Endothelial cell of umbilical vein (primary cell): ENCODE results near the gene PPM1M. TPM values are rescaled to one million over a fixed set of nuclear protein-coding genes. Genes with fewer than 3 reads are reported as not detected.

ENCODE experiments used
- BruUV-seq: library from RNA; stranded (reverse); fragments of 400-500 nt; replicated peaks from 2 replicates; lab custom pipeline; 2021; lab: Mats Ljungman, UMichigan
- CTCF ChIA-PET: fragments of 300-600, 350-600 bp; sonication (Branson Sonifier 250); formaldehyde crosslinking; loops from one replicate; lab custom pipeline; 2021; ENCODE audit warnings: antibody characterized with exemption, inconsistent platforms; lab: Charles Lee
- POLR2A ChIA-PET: fragments of 300-600, 350-600 bp; sonication (Branson Sonifier 250); formaldehyde crosslinking; loops from one replicate; lab custom pipeline; 2021; ENCODE audit warnings: antibody characterized with exemption, inconsistent platforms; lab: Charles Lee
- DNase-seq: peaks from one replicate; pipeline ENCODE4 v3.0.0-alpha.2; 2011; ENCODE audit warnings: low read depth, low spot score
- FAIRE-seq: peaks from 2 replicates; lab custom pipeline; 2011; peaks lifted over from hg19 to GRCh38; lab: Jason Lieb, UNC
- H2AFZ ChIP-seq: 2 replicates; pipeline ENCODE4 v1.6.0; 2012; ENCODE audit warnings: low read depth, low read length, control low read depth, inconsistent platforms
- H3K27ac ChIP-seq: 2 replicates; pipeline ENCODE4 v1.5.1; 2011; ENCODE audit warnings: low read depth, mild to moderate bottlenecking, control low read depth, low read length, moderate library complexity; ENCODE audit not compliant: insufficient read depth
- H3K27me3 ChIP-seq, 2 experiments: 2 replicates each; pipeline versions ENCODE4 v1.6.0 to v1.6.1; 2011; ENCODE audit warnings: low read length in 2 of 2, mixed read lengths in 1 of 2; ENCODE audit not compliant: control insufficient read depth in 2 of 2, insufficient read depth in 2 of 2
- H3K36me3 ChIP-seq, 2 experiments: 2 replicates in 1 of 2; 3 replicates in 1 of 2; pipeline ENCODE4 v1.5.1; 2011; ENCODE audit warnings: low read length in 2 of 2, mild to moderate bottlenecking in 1 of 2, moderate library complexity in 1 of 2; ENCODE audit not compliant: control insufficient read depth in 2 of 2, insufficient read depth in 2 of 2; ENCODE audit errors: extremely low read depth in 1 of 2
- H3K4me1 ChIP-seq: 3 replicates; pipeline ENCODE4 v1.5.1; 2011; ENCODE audit warnings: mild to moderate bottlenecking, low read length; ENCODE audit not compliant: control insufficient read depth, insufficient read depth; ENCODE audit errors: extremely low read depth
- H3K4me2 ChIP-seq: 2 replicates; pipeline ENCODE4 v1.6.1; 2011; ENCODE audit warnings: low read length, control low read depth, mixed read lengths; ENCODE audit not compliant: insufficient read depth
- H3K4me3 ChIP-seq, 3 experiments: fragments of 200-600 bp in 1 of 3; sonication (generic), shearing (Covaris generic) in 1 of 3; replicated peaks in 1 of 3; 2 replicates each; pipeline ENCODE4 v1.5.1; 2011 to 2016; ENCODE audit warnings: control low read depth in 3 of 3, low read length in 3 of 3, mild to moderate bottlenecking in 2 of 3, inconsistent platforms in 1 of 3, low read depth in 1 of 3, moderate library complexity in 1 of 3; ENCODE audit not compliant: insufficient read depth in 1 of 3
- H3K79me2 ChIP-seq: 2 replicates; pipeline ENCODE4 v1.6.0; 2012; ENCODE audit warnings: low read length, inconsistent platforms; ENCODE audit not compliant: control insufficient read depth, insufficient read depth
- H3K9ac ChIP-seq: replicated peaks from 2 replicates; pipeline ENCODE3; 2011; ENCODE audit warnings: low read length, control low read depth; ENCODE audit not compliant: insufficient read depth; ENCODE audit errors: extremely low read depth
- H3K9me1 ChIP-seq: replicated peaks from 3 replicates; pipeline ENCODE4 v1.6.0; 2011; ENCODE audit warnings: mild to moderate bottlenecking, low read length; ENCODE audit not compliant: control insufficient read depth, insufficient read depth; ENCODE audit errors: extremely low read depth
- H3K9me3 ChIP-seq: replicated peaks from 2 replicates; pipeline ENCODE4 v1.5.1; 2012; ENCODE audit warnings: low read length, inconsistent platforms; ENCODE audit not compliant: control insufficient read depth, insufficient read depth
- H4K20me1 ChIP-seq: replicated peaks from 2 replicates; pipeline ENCODE3; 2011; ENCODE audit warnings: mild to moderate bottlenecking, low read length; ENCODE audit not compliant: control insufficient read depth, insufficient read depth; ENCODE audit errors: extremely low read depth
- CTCF ChIP-seq, 2 donors: IDR thresholded peaks; 1 replicate in 1 of 2; 2 replicates in 1 of 2; pipeline ENCODE4 v1.5.1; 2011; ENCODE audit warnings: low read length in 2 of 2, mild to moderate bottlenecking in 2 of 2, moderate library complexity in 2 of 2, control low read depth in 1 of 2, inconsistent platforms in 1 of 2, low read depth in 1 of 2; ENCODE audit not compliant: insufficient read depth in 1 of 2; ENCODE audit errors: extremely low read depth in 1 of 2
- EZH2 ChIP-seq: IDR thresholded peaks from 2 replicates; pipeline ENCODE4 v1.6.1; 2012; ENCODE audit warnings: borderline replicate concordance, low read depth, mild to moderate bottlenecking, moderate library complexity, low read length, inconsistent platforms; ENCODE audit not compliant: severe bottlenecking
- FOS ChIP-seq: IDR thresholded peaks from 2 replicates; pipeline ENCODE4 v1.6.1; 2011; ENCODE audit warnings: mild to moderate bottlenecking, low read length, moderate library complexity, borderline replicate concordance; ENCODE audit not compliant: insufficient read depth
- GATA2 ChIP-seq: IDR thresholded peaks from 2 replicates; pipeline ENCODE4 v1.7.0; 2011; ENCODE audit warnings: low read depth, mild to moderate bottlenecking, moderate library complexity, mixed read lengths, low read length; ENCODE audit not compliant: insufficient read length, insufficient read depth
- JUN ChIP-seq: IDR thresholded peaks from 2 replicates; pipeline ENCODE4 v1.6.1; 2011; ENCODE audit warnings: borderline replicate concordance, low read depth; ENCODE audit not compliant: insufficient read length, insufficient read depth
- MAX ChIP-seq: IDR thresholded peaks from 2 replicates; pipeline ENCODE4 v1.6.1; 2011; ENCODE audit not compliant: insufficient read depth, insufficient read length
- MYC ChIP-seq: IDR thresholded peaks from one replicate; pipeline ENCODE4 v1.6.1; 2011; ENCODE audit warnings: mild to moderate bottlenecking, low read depth, low read length
- POLR2A ChIP-seq: IDR thresholded peaks from 2 replicates; pipeline ENCODE4 v1.6.1; 2012; ENCODE audit warnings: low read depth, mild to moderate bottlenecking, control low read depth, low read length
- POLR2AphosphoS5 ChIP-seq: IDR thresholded peaks from 2 replicates; pipeline ENCODE4 v1.6.1; 2012; ENCODE audit warnings: low read depth, mild to moderate bottlenecking, control low read depth, low read length, moderate library complexity; ENCODE audit not compliant: insufficient read depth
- dilution Hi-C: fragments of 300-500 bp; cut with MboI; formaldehyde crosslinking; loops from one replicate; pipeline ENCODE4 v1.15.0; 2019; ENCODE audit warnings: low sequenced_read_pairs; ENCODE audit not compliant: extremely low pct_ligation_motif_present
- intact Hi-C: fragments of 100-400 bp; cut with micrococcal nuclease; formaldehyde crosslinking; loops from one replicate; pipeline ENCODE4 v1.10.0; 2022
- polyA plus RNA-seq, 4 experiments: library from polyadenylated mRNA; depleted of rRNA in 3 of 4; stranded (reverse) in 3 of 4; unstranded in 1 of 4; fragments of >200 nt; gene quantifications; 2 replicates each; pipeline versions ENCODE4 v1.2.1 to v1.2.3, GENCODE V29; 2011 to 2012; ENCODE audit warnings: missing spikeins in 1 of 4
- total RNA-seq: library from RNA; stranded (reverse); gene quantifications from 2 replicates; pipeline ENCODE4 v1.2.3, GENCODE V29; 2021

Gene PPM1M
- total and polyA plus RNA-seq, 2 donors (not counting 3 experiments of a cell fraction or from before 2014, with no cell fraction given): 13.7 to 19.4 TPM

DNA sequence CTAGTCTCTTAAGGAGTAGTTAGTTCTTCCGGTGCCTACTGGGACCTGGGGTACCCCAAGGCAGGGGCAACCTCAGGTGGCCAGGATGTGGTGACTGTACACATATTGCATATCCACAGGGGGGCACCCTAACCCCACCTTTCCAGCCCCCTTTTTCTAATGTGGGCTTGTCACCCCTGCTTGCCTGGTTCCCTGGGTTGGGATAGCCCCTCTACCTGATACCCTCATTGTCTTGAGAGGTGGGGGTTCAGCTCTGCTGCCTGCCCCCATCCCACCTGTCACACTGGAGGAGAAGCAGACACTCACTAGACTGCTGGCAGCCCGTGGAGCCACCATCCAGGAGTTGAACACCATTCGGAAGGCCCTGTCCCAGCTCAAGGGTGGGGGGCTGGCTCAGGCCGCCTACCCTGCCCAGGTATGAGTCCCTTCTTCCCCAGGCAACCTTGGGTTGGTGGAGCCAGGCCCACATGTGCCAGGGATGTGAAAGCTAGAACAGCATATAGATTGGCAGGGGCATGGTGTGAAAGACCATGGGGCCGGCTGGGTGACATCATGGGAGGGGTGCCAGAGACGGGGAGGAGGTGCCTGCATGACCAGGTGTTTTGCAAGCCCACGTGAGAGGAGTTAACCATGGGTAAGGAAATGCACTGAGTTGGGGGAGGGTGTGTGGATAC, 46.1 kb downstream of the PPM1M start:
- H4K20me1 ChIP-seq: no peaks in the 10 kb centered on the region
- no peak overlapping the region for H3K9ac ChIP-seq
- H2AFZ ChIP-seq: no peak overlapping the region
- H3K4me1 ChIP-seq: peaks cover 10% of the 10 kb centered on the region
- H3K79me2 ChIP-seq: peaks cover 5% of the 10 kb centered on the region
- H3K27ac ChIP-seq: no peak overlapping the region
- no peaks in the 10 kb centered on the region for H3K9me1 ChIP-seq
- no peak for DNase-seq
- dilution Hi-C loops: no loop called here
- ChIA-PET CTCF (interaction anchor here (0.9 to 8.2 kb wide), 5 partner anchors 20 to 94 kb away, joined by 3 to 107 read pairs (median 4); no protein-coding TSS in a partner anchor), POLR2A (no interaction called here)
- H3K9me3 ChIP-seq: no peaks in the 10 kb centered on the region
- no TSS peak for BruUV-seq
- H3K27me3 ChIP-seq: no peaks in the 10 kb centered on the region
- no peak overlapping the region for H3K4me3 ChIP-seq
- intact Hi-C loops: loop anchor here (1.0 kb wide), 3 partner anchors 22 to 94 kb away; no protein-coding TSS in a partner anchor
- H3K36me3 ChIP-seq: peaks cover 0 to 24% of the 10 kb centered on the region in 2 experiments
- TF ChIP-seq CTCF (IDR thresholded peaks at IDR 0.05; ENCODE audit: extremely low read depth in 1 of 2, insufficient read depth in 1 of 2, low read depth in 1 of 2, low read length in 2 of 2) (peak; percentile 47 to 63), MYC (no peak)
- H3K4me2 ChIP-seq: no peak overlapping the region
- peak; percentile 75 for FAIRE-seq

DNA sequence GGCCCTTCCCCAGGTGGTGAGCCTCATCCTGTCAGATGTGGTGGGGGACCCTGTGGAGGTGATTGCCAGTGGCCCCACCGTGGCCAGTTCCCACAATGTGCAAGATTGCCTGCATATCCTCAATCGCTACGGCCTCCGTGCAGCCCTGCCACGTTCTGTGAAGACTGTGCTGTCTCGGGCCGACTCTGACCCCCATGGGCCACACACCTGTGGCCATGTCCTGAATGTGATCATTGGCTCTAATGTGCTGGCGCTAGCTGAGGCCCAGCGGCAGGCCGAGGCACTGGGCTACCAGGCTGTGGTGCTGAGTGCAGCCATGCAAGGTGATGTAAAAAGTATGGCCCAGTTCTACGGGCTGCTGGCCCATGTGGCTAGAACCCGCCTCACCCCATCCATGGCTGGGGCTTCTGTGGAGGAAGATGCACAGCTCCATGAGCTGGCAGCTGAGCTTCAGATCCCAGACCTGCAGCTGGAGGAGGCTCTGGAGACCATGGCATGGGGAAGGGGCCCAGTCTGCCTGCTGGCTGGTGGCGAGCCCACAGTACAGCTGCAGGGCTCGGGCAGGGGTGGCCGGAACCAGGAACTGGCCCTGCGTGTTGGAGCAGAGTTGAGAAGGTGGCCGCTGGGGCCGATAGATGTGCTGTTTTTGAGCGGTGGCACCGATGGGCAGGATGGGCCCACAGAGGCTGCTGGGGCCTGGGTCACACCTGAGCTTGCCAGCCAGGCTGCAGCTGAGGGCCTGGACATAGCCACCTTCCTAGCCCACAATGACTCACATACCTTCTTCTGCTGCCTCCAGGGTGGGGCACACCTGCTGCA, 46.9 kb downstream of the PPM1M start:
- Histone ChIP-seq H2AFZ (no peak overlapping the region), H3K9ac (no peak overlapping the region), H3K9me1 (no peaks in the 10 kb centered on the region), H3K9me3 (no peaks in the 10 kb centered on the region), H3K4me3 (no peak overlapping the region), H3K36me3 (peaks cover 0 to 25% of the 10 kb centered on the region in 2 experiments), H4K20me1 (no peaks in the 10 kb centered on the region), H3K27ac (no peak overlapping the region), H3K79me2 (peaks cover 5% of the 10 kb centered on the region), H3K4me1 (peaks cover 5% of the 10 kb centered on the region), H3K4me2 (no peak overlapping the region), H3K27me3 (no peaks in the 10 kb centered on the region)
- ChIA-PET POLR2A (no interaction called here), CTCF (interaction anchor here (0.9 to 8.2 kb wide), 4 partner anchors 44 to 93 kb away, joined by 4 to 107 read pairs (median 4); no protein-coding TSS in a partner anchor)
- no TSS peak for BruUV-seq
- DNase-seq (no peak), FAIRE-seq (no peak)
- dilution Hi-C loops: no loop called here
- TF ChIP-seq MYC (no peak), FOS (no peak), EZH2 (no peak), POLR2AphosphoS5 (no peak), CTCF (IDR thresholded peaks at IDR 0.05; ENCODE audit: extremely low read depth in 1 of 2, insufficient read depth in 1 of 2, low read depth in 1 of 2, low read length in 2 of 2) (no peak), GATA2 (no peak), MAX (no peak), POLR2A (no peak), JUN (no peak)
- intact Hi-C loops: no loop called here
